Epithelial cell of esophagus (primary cell): Measurements from ENCODE around the gene ZNF524.

ENCODE experiments used
- DNase-seq: peaks from one replicate; pipeline ENCODE4 v3.0.0; 2010; ENCODE audit warnings: low read depth
- H3K4me3 ChIP-seq: 2 replicates; pipeline ENCODE4 v1.5.1; 2011; ENCODE audit warnings: mild to moderate bottlenecking, low read length, control low read depth
- TF ChIP-seq, protein P1 (sequence below): IDR thresholded peaks from 2 replicates; pipeline ENCODE4 v1.5.1; 2011; ENCODE audit warnings: low read depth, mild to moderate bottlenecking, low read length, control low read depth, inconsistent platforms; ENCODE audit not compliant: insufficient read depth; ENCODE audit errors: missing control alignments

The ZNF524 gene

DNA sequence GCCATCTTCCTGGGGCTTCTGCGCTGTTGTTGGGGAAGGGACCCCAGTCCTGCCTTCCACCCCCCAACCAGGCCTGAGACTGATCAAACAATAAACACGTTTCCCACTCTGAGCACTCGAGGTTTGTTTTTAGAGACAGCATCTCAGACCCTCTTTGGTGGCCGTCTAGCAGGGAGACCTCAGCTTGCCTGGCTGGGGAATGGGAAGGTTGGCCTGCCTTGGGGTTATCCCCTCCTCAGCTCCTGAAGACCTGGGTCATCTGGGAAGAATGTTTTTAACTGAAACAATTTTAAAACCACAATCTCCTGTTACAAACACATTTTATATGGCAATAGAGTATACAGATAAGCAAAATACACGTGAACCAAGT, 45.4 kb downstream of the ZNF524 start:
- TF ChIP-seq, protein P1, sequence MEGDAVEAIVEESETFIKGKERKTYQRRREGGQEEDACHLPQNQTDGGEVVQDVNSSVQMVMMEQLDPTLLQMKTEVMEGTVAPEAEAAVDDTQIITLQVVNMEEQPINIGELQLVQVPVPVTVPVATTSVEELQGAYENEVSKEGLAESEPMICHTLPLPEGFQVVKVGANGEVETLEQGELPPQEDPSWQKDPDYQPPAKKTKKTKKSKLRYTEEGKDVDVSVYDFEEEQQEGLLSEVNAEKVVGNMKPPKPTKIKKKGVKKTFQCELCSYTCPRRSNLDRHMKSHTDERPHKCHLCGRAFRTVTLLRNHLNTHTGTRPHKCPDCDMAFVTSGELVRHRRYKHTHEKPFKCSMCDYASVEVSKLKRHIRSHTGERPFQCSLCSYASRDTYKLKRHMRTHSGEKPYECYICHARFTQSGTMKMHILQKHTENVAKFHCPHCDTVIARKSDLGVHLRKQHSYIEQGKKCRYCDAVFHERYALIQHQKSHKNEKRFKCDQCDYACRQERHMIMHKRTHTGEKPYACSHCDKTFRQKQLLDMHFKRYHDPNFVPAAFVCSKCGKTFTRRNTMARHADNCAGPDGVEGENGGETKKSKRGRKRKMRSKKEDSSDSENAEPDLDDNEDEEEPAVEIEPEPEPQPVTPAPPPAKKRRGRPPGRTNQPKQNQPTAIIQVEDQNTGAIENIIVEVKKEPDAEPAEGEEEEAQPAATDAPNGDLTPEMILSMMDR: no peak
- H3K4me3 ChIP-seq: no peak overlapping the region
- no peak for DNase-seq

DNA sequence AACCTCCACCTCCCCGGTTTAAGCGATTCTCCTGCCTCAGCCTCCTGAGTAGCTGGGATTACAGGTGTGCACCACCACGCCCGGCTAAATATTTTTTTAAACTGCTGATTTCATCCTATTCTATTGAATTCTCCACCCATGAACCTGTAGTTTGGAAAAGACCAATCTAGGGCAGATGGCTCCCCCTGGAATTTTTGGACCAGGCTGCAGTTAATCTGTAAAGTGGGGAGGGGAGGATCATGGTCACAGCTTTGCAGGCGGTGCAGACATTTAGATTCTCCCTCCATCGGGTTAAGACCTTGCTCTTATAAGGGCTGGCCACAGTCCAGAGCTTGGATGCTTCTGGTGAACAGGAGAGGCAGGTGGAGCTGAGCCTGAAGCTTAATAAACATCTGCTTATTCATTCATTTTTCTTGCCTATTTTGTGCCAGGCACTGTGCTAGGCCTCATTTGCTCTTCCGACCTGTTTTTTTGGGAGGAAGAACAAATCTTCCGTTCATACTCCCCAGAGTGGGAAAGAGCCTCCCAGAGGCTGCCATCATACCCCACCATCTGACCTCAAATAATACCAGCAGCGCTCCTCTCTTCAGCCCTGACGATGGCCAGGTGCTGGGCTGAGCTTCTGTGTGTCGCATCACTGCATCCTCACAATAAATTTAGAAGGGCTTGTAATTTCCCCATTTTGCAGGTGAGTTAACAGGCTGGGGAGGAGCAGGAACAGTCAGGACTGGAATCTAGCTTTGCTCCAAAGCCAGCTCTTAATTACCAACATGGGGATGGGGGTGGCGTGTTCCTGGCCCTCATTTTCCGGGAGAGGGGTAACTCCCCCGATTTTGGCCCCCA, 47.0 kb downstream of the ZNF524 start:
- TF ChIP-seq, protein P1: no peak
- DNase-seq: no peak
- H3K4me3 ChIP-seq: peak overlapping the region; percentile 64

DNA sequence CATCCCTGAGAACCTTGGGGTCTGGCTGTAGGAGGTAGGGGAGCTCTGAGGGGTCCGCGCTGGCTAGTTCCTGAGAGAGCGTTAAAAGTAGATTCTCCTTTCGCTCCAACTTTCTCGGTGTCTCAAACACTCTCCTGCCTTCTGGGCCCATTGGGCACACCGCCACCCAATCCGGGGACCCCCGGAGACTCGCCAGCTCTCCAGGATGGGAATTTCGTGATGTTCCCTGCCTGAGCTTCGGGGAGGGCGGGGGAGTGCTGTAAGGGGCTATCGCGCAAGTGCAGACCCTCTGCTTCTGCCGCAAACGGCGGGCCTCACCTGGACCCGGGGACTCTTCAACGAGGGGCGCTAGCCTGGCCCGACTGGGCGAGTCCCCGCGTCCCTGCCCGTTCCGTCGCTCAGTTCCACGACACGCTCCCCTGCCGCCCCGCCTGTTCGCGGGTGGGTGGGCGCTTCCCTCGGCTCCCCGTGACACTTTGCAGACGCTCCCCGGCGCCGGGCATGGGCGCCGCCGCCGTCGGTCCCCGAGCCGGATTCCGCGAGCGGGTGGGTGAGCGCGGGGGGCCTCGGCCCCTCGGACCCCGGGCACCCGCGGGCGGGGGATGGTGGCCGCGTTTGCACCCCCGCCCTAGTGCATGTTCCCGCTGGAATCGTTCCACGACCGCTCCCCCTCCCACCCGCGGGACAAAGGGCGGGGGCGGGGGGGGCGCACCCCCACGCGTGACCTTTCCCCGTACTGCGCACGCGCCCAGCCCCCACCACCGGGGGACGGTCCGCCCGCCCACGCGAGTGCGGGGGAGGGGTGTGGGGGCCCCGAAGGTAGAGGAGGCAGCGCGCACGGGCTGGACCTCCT, 47.9 kb downstream of the ZNF524 start, which contains the start of gene CCDC106:
CCDC106 (plus strand) TSS at position 481 of the 853 bp plus-strand sequence. CDS start 835 bp downstream, outside the sequence.
- TF ChIP-seq, protein P1: no peak
- peak within 1 kb of the TSS; percentile 64 for H3K4me3 ChIP-seq
- peak; percentile 65 for DNase-seq

DNA sequence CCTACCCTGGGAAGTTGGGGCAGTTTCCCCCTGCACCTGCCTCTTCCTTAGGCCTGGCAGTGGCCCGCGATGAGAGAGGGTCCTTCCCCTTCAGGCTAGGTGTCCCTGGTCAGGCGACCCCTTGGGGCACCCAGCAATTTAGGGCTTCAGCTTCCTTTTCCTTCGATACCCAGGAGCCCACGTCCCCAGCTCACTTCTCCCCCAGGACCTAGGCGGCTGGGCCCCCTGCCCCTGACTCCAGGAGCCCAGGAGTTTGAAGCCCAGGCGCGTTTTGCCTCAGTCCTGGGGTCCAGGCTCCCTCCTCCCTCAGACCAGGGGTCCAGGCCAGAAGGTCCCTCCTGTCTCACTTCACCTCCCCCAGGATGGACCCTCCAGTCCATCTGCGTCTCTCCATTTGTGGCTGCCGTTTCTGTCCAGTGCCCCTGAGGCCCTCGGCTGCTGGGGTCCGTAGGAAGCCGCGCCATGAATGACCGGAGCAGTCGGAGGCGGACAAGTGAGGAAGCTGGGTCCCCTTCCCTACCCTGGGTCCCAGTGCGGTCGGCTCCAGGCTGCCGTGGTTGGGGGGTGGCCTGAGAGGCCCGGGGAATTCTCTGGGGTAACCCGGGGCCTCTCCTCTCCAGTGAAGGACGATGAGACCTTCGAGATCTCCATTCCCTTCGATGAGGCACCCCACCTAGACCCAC, 48.6 kb downstream of the ZNF524 start:
- TF ChIP-seq, protein P1: no peak
- H3K4me3 ChIP-seq: peak overlapping the region; percentile 64
- no peak for DNase-seq

DNA sequence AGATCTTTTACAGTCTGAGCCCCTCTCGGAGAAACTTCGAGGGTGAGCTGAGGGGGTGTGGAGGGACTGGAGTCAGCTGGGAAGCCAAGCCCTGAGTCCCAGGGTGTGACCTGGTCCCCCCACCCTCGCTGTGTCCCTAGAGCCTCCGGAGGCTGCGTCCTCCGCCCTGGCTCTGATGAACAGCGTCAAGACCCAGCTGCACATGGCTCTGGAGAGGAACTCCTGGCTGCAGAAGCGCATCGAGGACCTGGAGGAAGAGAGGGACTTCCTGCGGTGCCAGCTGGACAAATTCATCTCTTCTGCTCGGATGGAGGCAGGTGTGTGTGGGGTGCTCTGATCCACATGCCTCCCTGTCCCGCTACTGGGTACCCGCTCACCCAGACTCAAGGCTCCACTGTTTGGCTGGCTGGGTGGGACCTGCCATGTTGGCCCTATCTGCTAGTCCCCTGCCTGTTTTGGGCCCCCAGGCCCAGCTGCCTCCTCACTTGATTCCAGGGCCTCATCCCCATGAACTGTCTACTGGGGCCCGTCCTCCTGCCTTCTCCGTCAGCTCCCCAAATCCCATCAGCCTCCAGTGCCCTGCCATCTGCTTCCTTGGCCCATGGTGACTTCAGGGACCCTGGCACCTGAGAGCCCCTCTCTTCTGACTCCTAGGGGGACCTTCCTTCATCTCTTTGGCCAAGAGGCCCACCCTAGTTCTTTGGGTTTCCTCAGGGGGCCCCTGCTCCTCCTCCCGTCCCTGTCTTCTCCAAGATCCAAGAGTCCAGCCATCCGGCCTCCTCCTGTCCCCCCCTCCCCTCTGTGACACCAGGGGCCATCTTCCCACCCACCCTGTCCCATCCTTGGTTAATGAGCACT, 49.4 kb downstream of the ZNF524 start:
- peak overlapping the region; percentile 64 for H3K4me3 ChIP-seq
- DNase-seq: no peak
- TF ChIP-seq, protein P1: no peak

DNA sequence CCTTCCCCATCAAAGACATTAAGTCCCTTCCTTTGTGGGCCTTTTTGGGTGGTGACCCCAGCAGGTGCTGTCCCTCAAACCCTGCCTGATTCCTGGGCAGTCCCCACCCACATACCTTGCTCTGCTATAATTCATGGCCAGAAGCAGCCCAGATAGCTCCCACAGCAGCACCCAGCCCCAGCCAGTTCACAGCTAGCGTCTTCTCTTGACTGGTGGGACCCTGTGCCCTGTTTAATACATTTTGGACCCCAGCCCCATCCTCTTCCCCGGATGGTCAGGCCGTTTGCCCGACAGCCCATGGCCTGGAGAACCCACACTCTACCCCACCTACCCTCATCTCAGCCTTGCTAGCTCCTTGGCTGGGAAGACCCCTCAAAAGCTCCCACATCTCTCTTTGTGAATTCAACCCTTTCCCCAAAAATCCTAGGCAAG, 50.1 kb downstream of the ZNF524 start:
- no peak overlapping the region for H3K4me3 ChIP-seq
- DNase-seq: no peak
- TF ChIP-seq, protein P1: no peak
